HepG2 (cell line): ENCODE measurements around the gene GPR137. TPM values are rescaled to one million over a fixed set of nuclear protein-coding genes. Genes with fewer than 3 reads are reported as not detected.

Experiments
- ATF1 ChIP-seq: IDR thresholded peaks from 2 replicates; pipeline ENCODE4 v1.6.1; 2016; ENCODE audit warnings: mild to moderate bottlenecking, control low read depth
- CBX5 ChIP-seq: sonication (generic); formaldehyde crosslinking; IDR thresholded peaks from 2 replicates; pipeline ENCODE4 v1.4.0; 2020; ENCODE audit warnings: missing genetic modification reagents, borderline replicate concordance
- ELF3 ChIP-seq: IDR thresholded peaks from 2 replicates; pipeline ENCODE4 v1.6.1; 2016; ENCODE audit warnings: missing genetic modification reagents, missing compliant biosample characterization
- GMEB2 ChIP-seq: IDR thresholded peaks from 2 replicates; pipeline ENCODE4 v1.6.1; 2016; ENCODE audit warnings: missing biosample characterization, missing genetic modification reagents, low read depth
- HIC2 ChIP-seq: sonication (generic); formaldehyde crosslinking; IDR thresholded peaks from 2 replicates; pipeline ENCODE4 v1.9.0; 2022; ENCODE audit warnings: low read depth, missing genetic modification reagents
- KDM4B ChIP-seq: sonication (generic); formaldehyde crosslinking; IDR thresholded peaks from 2 replicates; pipeline ENCODE4 v1.4.0; 2020; ENCODE audit warnings: missing genetic modification reagents
- MAZ ChIP-seq, 2 experiments: sonication (generic) in 1 of 2; formaldehyde crosslinking in 1 of 2; IDR thresholded peaks; 2 replicates each; pipeline versions ENCODE4 v1.5.0 to v1.6.1; 2012 to 2020; ENCODE audit warnings: low read depth in 2 of 2, mild to moderate bottlenecking in 2 of 2, borderline replicate concordance in 1 of 2, improper control_type of control experiment in 1 of 2, low read length in 1 of 2, missing genetic modification reagents in 1 of 2, moderate library complexity in 1 of 2
- MED1 ChIP-seq: sonication (generic); formaldehyde crosslinking; IDR thresholded peaks from 2 replicates; pipeline ENCODE4 v1.4.0; 2020; ENCODE audit warnings: missing genetic modification reagents
- PHB2 ChIP-seq: fragments of 450-650 bp; IDR thresholded peaks from 2 replicates; pipeline ENCODE4 v1.6.1; 2018; ENCODE audit not compliant: partially characterized antibody
- PHF21A ChIP-seq: sonication (generic); formaldehyde crosslinking; IDR thresholded peaks from 2 replicates; pipeline ENCODE4 v1.5.0; 2020; ENCODE audit warnings: mild to moderate bottlenecking, missing genetic modification reagents
- SCMH1 ChIP-seq: sonication (generic); formaldehyde crosslinking; IDR thresholded peaks from 2 replicates; pipeline ENCODE4 v1.9.0; 2021; ENCODE audit warnings: missing genetic modification reagents, mild to moderate bottlenecking, borderline replicate concordance
- SMAD1 ChIP-seq: sonication (generic); formaldehyde crosslinking; IDR thresholded peaks from 2 replicates; pipeline ENCODE4 v1.4.0; 2020; ENCODE audit warnings: missing genetic modification reagents, low read depth, mild to moderate bottlenecking, borderline replicate concordance
- TP53 ChIP-seq: sonication (generic); formaldehyde crosslinking; conservative IDR thresholded peaks from 2 replicates; pipeline ENCODE4 v1.4.0; 2020; ENCODE audit warnings: missing genetic modification reagents
- ZKSCAN8 ChIP-seq: IDR thresholded peaks from 2 replicates; pipeline ENCODE4 v1.6.1; 2016; ENCODE audit warnings: borderline replicate concordance, missing genetic modification reagents, missing compliant biosample characterization
- ZNF124 ChIP-seq: sonication (generic); formaldehyde crosslinking; IDR thresholded peaks from 2 replicates; pipeline ENCODE4 v1.4.0; 2020; ENCODE audit warnings: missing genetic modification reagents
- ZNF292 ChIP-seq: sonication (generic); formaldehyde crosslinking; IDR thresholded peaks from 2 replicates; pipeline ENCODE4 v1.8.1; 2022; ENCODE audit warnings: mild to moderate bottlenecking, low read depth, missing genetic modification reagents, borderline replicate concordance
- ZNF30 ChIP-seq: sonication (generic); formaldehyde crosslinking; IDR thresholded peaks from 2 replicates; pipeline ENCODE4 v1.5.0; 2020; ENCODE audit warnings: mild to moderate bottlenecking, missing genetic modification reagents
- ZNF501 ChIP-seq: sonication (generic); formaldehyde crosslinking; IDR thresholded peaks from 2 replicates; pipeline ENCODE4 v1.5.1; 2020; ENCODE audit warnings: mild to moderate bottlenecking, moderate library complexity, missing genetic modification reagents
- ZNF543 ChIP-seq: sonication (generic); formaldehyde crosslinking; IDR thresholded peaks from 2 replicates; pipeline ENCODE4 v1.4.0; 2020; ENCODE audit warnings: mild to moderate bottlenecking, missing genetic modification reagents
- ZNF672 ChIP-seq: sonication (generic); formaldehyde crosslinking; IDR thresholded peaks from 2 replicates; pipeline ENCODE4 v1.8.1; 2022; ENCODE audit warnings: missing genetic modification reagents
- ZSCAN20 ChIP-seq: sonication (generic); formaldehyde crosslinking; IDR thresholded peaks from 2 replicates; pipeline ENCODE4 v1.4.0; 2020; ENCODE audit warnings: missing genetic modification reagents, mild to moderate bottlenecking, borderline replicate concordance
- ZSCAN22 ChIP-seq: sonication (generic); formaldehyde crosslinking; IDR thresholded peaks from 2 replicates; pipeline ENCODE4 v1.4.0; 2020; ENCODE audit warnings: mild to moderate bottlenecking, missing genetic modification reagents
- ZZZ3 ChIP-seq: sonication (generic); formaldehyde crosslinking; IDR thresholded peaks from 2 replicates; pipeline ENCODE4 v1.4.0; 2020; ENCODE audit warnings: missing genetic modification reagents, mild to moderate bottlenecking, borderline replicate concordance
- polyA plus RNA-seq, 8 experiments: library from polyadenylated mRNA; depleted of rRNA in 3 of 8; stranded (reverse) in 7 of 8; unstranded in 1 of 8; fragments of >200 nt; fragmentation: Illumina TruSeq in 4 of 8; extraction: Trizol in 4 of 8; gene quantifications; 2 replicates each; pipeline versions ENCODE4 v1.2.1 to v1.2.3, GENCODE V29; 2011 to 2016; ENCODE audit warnings: low read depth in 4 of 8, missing spikeins in 1 of 8, mixed read lengths in 1 of 8; ENCODE audit not compliant: insufficient read depth in 1 of 8
- total RNA-seq, 5 experiments: library from RNA; depleted of rRNA; stranded (reverse); fragments of >200 nt; fragmentation: Illumina TruSeq; extraction: Trizol; gene quantifications; 2 replicates each; pipeline ENCODE4 v1.2.3, GENCODE V29; 2016; ENCODE audit warnings: low read depth in 1 of 5
- TF ChIP-seq, protein P1 (sequence below): sonication (generic); formaldehyde crosslinking; IDR thresholded peaks from 2 replicates; pipeline ENCODE4 v1.8.0; 2022; ENCODE audit warnings: missing genetic modification reagents, mild to moderate bottlenecking, borderline replicate concordance
- TF ChIP-seq, protein P2 (sequence below): sonication (generic); formaldehyde crosslinking; IDR thresholded peaks from 2 replicates; pipeline ENCODE4 v1.4.0; 2020; ENCODE audit warnings: missing genetic modification reagents, borderline replicate concordance

The GPR137 gene
- total and polyA plus RNA-seq, 2 of the 13 experiments (the other 11 are each of a cell fraction or from before 2014, with no cell fraction given): 8.5 to 13.2 TPM

DNA sequence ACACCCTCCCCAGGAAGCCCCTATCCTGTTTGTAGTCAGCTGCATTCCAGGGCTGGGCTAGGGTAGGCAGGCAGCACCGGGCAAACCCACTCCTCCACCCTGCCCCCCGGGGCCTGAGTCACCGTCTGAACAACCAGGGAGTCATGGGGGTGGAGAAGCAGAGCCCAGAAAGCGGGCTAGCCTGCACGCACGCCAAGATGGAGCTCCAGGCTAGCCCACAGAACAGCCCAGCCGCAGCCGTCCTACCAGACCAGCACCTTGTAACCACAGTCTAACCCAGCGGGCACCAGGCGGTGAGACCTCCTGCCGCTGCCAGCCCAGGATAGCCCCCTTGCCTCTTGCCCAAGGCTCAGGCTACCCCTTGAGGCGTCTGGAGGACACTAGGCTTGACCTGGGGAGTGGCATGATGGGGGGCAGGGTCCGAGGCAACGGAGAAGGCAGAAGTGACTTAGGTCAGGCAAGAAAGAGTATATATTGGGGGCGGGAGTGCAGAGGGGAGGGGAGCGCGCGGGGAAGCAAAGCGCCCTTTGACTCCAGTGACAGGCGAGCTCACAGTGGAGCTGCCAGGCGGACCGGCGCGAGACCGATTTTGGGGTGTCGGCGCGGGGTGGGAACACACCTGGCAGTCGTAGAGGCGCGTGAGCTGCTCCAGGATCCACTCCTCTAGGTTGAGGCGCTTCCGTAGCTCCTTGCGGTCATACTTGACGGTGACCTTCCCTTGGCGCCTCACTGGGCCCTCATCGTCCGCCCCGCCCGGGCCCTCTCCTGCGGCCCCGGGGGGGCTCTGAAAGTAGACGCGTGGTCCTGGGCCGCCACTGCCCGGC lies 39.6 kb upstream of the GPR137 start (continued):
- TF ChIP-seq ZZZ3 (CRISPR knock-in tag): no peak
- no peak for TF ChIP-seq ZKSCAN8 (CRISPR knock-in tag)
- TF ChIP-seq SMAD1 (CRISPR knock-in tag): no peak
- TF ChIP-seq PHF21A: no peak
- no peak for TF ChIP-seq MED1
- TF ChIP-seq PHB2: no peak
- TF ChIP-seq, protein P1, sequence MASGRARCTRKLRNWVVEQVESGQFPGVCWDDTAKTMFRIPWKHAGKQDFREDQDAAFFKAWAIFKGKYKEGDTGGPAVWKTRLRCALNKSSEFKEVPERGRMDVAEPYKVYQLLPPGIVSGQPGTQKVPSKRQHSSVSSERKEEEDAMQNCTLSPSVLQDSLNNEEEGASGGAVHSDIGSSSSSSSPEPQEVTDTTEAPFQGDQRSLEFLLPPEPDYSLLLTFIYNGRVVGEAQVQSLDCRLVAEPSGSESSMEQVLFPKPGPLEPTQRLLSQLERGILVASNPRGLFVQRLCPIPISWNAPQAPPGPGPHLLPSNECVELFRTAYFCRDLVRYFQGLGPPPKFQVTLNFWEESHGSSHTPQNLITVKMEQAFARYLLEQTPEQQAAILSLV (CRISPR knock-in tag): peak; percentile 31; the same call in 1 of the 2 replicates
- no peak for TF ChIP-seq CBX5
- TF ChIP-seq MAZ (IDR thresholded peaks at IDR 0.05; ENCODE audit: borderline replicate concordance, low read depth, low read length): no peak
- peak; percentile 36; the same call in 1 of the 2 replicates for TF ChIP-seq MAZ (CRISPR knock-in tag; IDR thresholded peaks at IDR 0.05; ENCODE audit: low read depth)
- no peak for TF ChIP-seq GMEB2
- TF ChIP-seq ZNF672: no peak
- TF ChIP-seq ZNF124 (CRISPR knock-in tag): no peak
- TF ChIP-seq ZSCAN22 (CRISPR knock-in tag): no peak
- TF ChIP-seq HIC2 (CRISPR knock-in tag): peak; percentile 62; the same call in 1 of the 2 replicates
- TF ChIP-seq ZSCAN20 (CRISPR knock-in tag): no peak
- no peak for TF ChIP-seq SCMH1 (CRISPR knock-in tag)
- TF ChIP-seq ELF3 (CRISPR knock-in tag): no peak
- no peak for TF ChIP-seq ZNF292 (CRISPR knock-in tag)
- no peak for TF ChIP-seq TP53 (CRISPR knock-in tag)
- no peak for TF ChIP-seq KDM4B (CRISPR knock-in tag)
- TF ChIP-seq ZNF543 (CRISPR knock-in tag): 0 out of 2 replicates have a peak, but pooled peaks have one; percentile 44
- no peak for TF ChIP-seq ZNF30 (CRISPR knock-in tag)
- TF ChIP-seq, protein P2, sequence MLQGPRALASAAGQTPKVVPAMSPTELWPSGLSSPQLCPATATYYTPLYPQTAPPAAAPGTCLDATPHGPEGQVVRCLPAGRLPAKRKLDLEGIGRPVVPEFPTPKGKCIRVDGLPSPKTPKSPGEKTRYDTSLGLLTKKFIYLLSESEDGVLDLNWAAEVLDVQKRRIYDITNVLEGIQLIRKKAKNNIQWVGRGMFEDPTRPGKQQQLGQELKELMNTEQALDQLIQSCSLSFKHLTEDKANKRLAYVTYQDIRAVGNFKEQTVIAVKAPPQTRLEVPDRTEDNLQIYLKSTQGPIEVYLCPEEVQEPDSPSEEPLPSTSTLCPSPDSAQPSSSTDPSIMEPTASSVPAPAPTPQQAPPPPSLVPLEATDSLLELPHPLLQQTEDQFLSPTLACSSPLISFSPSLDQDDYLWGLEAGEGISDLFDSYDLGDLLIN: no peak
- no peak for TF ChIP-seq ZNF501 (CRISPR knock-in tag)
- no peak for TF ChIP-seq ATF1 (CRISPR knock-in tag)
